AG04450 (cell line): ENCODE measurements around the gene EHBP1L1. TPM values are rescaled to one million over a fixed set of nuclear protein-coding genes. Genes with fewer than 3 reads are reported as not detected.
"Not testable (repeated sequence)": the region's sequence is repeated elsewhere in the genome, so short reads cannot be mapped to it uniquely, and the experiment has no call there.

Experiments
- CTCF ChIA-PET: fragments of 300-600, 350-600 bp; formaldehyde crosslinking; extraction: SDS; loops from one replicate; lab custom pipeline; 2022; ENCODE audit warnings: antibody characterized with exemption, inconsistent platforms; lab: Charles Lee
- POLR2A ChIA-PET: fragments of 350-600 bp; formaldehyde crosslinking; extraction: SDS; loops from one replicate; lab custom pipeline; 2021; ENCODE audit warnings: antibody characterized with exemption, inconsistent platforms; lab: Yijun Ruan, JAX
- DNase-seq: peaks from one replicate; pipeline ENCODE4 v3.0.0-alpha.2; 2011; ENCODE audit warnings: low read depth, low spot score
- H3K27ac ChIP-seq: one replicate; pipeline ENCODE4 v1.5.1; 2012; ENCODE audit warnings: low read depth, low read length, control low read depth
- H3K27me3 ChIP-seq: one replicate; pipeline ENCODE4 v1.6.0; 2012; ENCODE audit warnings: low read length; ENCODE audit not compliant: control insufficient read depth, insufficient read depth
- H3K4me3 ChIP-seq: 2 replicates; pipeline ENCODE4 v1.5.1; 2011; ENCODE audit warnings: mild to moderate bottlenecking, low read depth, low read length, control low read depth
- H3K9me3 ChIP-seq: 2 replicates; pipeline ENCODE4 v1.5.1; 2012; ENCODE audit warnings: low read length; ENCODE audit not compliant: control insufficient read depth, insufficient read depth
- CTCF ChIP-seq: IDR thresholded peaks from 2 replicates; pipeline ENCODE4 v1.5.1; 2011; ENCODE audit warnings: low read depth, low read length, control low read depth, inconsistent platforms
- polyA plus RNA-seq: library from polyadenylated mRNA; depleted of rRNA; stranded (reverse); fragments of >200 nt; gene quantifications from 2 replicates; pipeline ENCODE4 v1.2.3, GENCODE V29; 2011

Gene EHBP1L1
- polyA plus RNA-seq, 1 experiment, result 11.3 TPM

GRCh38 chr11:65637032-65637557 lies 61.2 kb downstream of the EHBP1L1 start:
- ChIA-PET POLR2A (interaction anchor here (0.6 to 2.6 kb wide), 9 partner anchors 10 to 1318 kb away, joined by 3 to 7 read pairs (median 4); partner anchors contain the start of genes PCNX3 and RELA), CTCF (interaction anchor here (0.6 to 1.2 kb wide), 3 partner anchors 12 to 251 kb away, joined by 3 to 5 read pairs (median 3); partner anchors contain the start of genes FIBP and RELA)

GRCh38 chr11:65637794-65638419 lies 62.1 kb downstream of the EHBP1L1 start, which contains the start of gene SIPA1:
SIPA1 (plus strand) TSS chr11:65638101; CDS start chr11:65640922, 2,821 bp downstream.
- DNase-seq, result peak; percentile 82
- ChIA-PET CTCF (interaction anchor here (0.6 to 1.2 kb wide), 5 partner anchors 10 to 146 kb away, joined by 3 to 5 read pairs (median 3); partner anchors contain the start of gene RELA), POLR2A (interaction anchor here (0.5 to 2.6 kb wide), 13 partner anchors 9 to 1319 kb away, joined by 3 to 9 read pairs (median 4); partner anchors contain the start of genes PCNX3 and RELA)
- peak; percentile 62 for TF ChIP-seq CTCF
- H3K27ac ChIP-seq, result peak within 1 kb of the TSS; percentile 73
- H3K4me3 ChIP-seq, result peak within 1 kb of the TSS; percentile 71
- H3K9me3 ChIP-seq, result no peaks in the 10 kb centered on the region; the same call in 1 of the 2 replicates
- H3K27me3 ChIP-seq, result no peaks in the 10 kb centered on the region

More at GRCh38 chr11:65637032-65637557, 61.2 kb downstream of the EHBP1L1 start:
- DNase-seq, result no peak
- Histone ChIP-seq H3K4me3 (no peak overlapping the region), H3K27ac (peak overlapping the region; percentile 47), H3K27me3 (no peaks in the 10 kb centered on the region), H3K9me3 (no peaks in the 10 kb centered on the region; the same call in 1 of the 2 replicates)
- no peak for TF ChIP-seq CTCF

GRCh38 chr11:65639228-65639597 lies 63.4 kb downstream of the EHBP1L1 start:
- not testable (repeated sequence) for H3K4me3 ChIP-seq, H3K27ac ChIP-seq, DNase-seq, H3K9me3 ChIP-seq, H3K27me3 ChIP-seq
- CTCF ChIA-PET, result interaction anchor here (1.1 kb wide), 1 partner anchor 144 kb away, joined by 3 read pairs; no protein-coding TSS in a partner anchor
- POLR2A ChIA-PET, result interaction anchor here (1.2 to 2.6 kb wide), 4 partner anchors 13 to 24 kb away, joined by 5 to 9 read pairs (median 7); partner anchors contain the start of gene RELA

- no peaks in the 10 kb centered on the region; the same call in 1 of the 2 replicates for H3K9me3 ChIP-seq
- H3K4me3 ChIP-seq, result no peak overlapping the region
- H3K27ac ChIP-seq, result no peak overlapping the region
- DNase-seq, result no peak
- CTCF ChIA-PET, result interaction anchor here (0.6 kb wide), 1 partner anchor 248 kb away, joined by 3 read pairs; the partner anchor contains the start of gene FIBP
- no peaks in the 10 kb centered on the region for H3K27me3 ChIP-seq
- POLR2A ChIA-PET, result interaction anchor here (1.8 to 2.6 kb wide), 2 partner anchors 17 to 23 kb away, joined by 5 to 7 read pairs; partner anchors contain the start of gene RELA
- TF ChIP-seq CTCF, result no peak
These were observed 64.0 kb downstream of the EHBP1L1 start for GRCh38 chr11:65639623-65640482.
